Measurements from ENCODE around the gene ZNF786.

DNA sequence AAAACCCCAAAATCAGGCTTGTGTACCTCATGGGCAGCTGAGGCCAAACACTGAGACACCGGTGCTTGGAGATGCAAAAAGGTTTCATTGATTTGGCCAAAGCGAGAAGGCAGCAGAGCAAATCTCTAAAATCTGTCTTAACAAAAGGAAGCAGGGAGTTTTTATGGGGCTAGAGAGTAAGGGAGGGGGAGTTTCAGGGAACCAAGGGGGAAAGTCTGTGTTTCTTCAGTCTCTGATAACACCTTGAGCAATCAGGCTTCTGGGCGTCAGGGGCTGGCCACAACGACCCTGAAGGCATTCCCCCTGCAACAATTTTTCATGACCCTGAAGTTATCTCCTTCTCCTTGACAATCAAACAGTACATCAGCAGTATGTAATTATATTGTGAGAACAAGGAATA lies 2.7 kb upstream of the ZNF786 start:
- TF ChIP-seq, protein P1, sequence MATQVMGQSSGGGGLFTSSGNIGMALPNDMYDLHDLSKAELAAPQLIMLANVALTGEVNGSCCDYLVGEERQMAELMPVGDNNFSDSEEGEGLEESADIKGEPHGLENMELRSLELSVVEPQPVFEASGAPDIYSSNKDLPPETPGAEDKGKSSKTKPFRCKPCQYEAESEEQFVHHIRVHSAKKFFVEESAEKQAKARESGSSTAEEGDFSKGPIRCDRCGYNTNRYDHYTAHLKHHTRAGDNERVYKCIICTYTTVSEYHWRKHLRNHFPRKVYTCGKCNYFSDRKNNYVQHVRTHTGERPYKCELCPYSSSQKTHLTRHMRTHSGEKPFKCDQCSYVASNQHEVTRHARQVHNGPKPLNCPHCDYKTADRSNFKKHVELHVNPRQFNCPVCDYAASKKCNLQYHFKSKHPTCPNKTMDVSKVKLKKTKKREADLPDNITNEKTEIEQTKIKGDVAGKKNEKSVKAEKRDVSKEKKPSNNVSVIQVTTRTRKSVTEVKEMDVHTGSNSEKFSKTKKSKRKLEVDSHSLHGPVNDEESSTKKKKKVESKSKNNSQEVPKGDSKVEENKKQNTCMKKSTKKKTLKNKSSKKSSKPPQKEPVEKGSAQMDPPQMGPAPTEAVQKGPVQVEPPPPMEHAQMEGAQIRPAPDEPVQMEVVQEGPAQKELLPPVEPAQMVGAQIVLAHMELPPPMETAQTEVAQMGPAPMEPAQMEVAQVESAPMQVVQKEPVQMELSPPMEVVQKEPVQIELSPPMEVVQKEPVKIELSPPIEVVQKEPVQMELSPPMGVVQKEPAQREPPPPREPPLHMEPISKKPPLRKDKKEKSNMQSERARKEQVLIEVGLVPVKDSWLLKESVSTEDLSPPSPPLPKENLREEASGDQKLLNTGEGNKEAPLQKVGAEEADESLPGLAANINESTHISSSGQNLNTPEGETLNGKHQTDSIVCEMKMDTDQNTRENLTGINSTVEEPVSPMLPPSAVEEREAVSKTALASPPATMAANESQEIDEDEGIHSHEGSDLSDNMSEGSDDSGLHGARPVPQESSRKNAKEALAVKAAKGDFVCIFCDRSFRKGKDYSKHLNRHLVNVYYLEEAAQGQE (IDR thresholded peaks at IDR 0.05; ENCODE audit: insufficient read depth in 1 of 2, low read depth in 2 of 2, low read length in 1 of 2) = no peak
- TF ChIP-seq, protein P2, sequence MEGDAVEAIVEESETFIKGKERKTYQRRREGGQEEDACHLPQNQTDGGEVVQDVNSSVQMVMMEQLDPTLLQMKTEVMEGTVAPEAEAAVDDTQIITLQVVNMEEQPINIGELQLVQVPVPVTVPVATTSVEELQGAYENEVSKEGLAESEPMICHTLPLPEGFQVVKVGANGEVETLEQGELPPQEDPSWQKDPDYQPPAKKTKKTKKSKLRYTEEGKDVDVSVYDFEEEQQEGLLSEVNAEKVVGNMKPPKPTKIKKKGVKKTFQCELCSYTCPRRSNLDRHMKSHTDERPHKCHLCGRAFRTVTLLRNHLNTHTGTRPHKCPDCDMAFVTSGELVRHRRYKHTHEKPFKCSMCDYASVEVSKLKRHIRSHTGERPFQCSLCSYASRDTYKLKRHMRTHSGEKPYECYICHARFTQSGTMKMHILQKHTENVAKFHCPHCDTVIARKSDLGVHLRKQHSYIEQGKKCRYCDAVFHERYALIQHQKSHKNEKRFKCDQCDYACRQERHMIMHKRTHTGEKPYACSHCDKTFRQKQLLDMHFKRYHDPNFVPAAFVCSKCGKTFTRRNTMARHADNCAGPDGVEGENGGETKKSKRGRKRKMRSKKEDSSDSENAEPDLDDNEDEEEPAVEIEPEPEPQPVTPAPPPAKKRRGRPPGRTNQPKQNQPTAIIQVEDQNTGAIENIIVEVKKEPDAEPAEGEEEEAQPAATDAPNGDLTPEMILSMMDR (IDR thresholded peaks at IDR 0.05) = no peak
